Left ventricle myocardium inferior (tissue), 1 donor: ENCODE measurements around the gene SUMO4. TPM values are rescaled to one million over a fixed set of nuclear protein-coding genes. Genes with fewer than 3 reads are reported as not detected.
"Not testable (repeated sequence)": the region's sequence is repeated elsewhere in the genome, so short reads cannot be mapped to it uniquely, and the experiment has no call there.

Source experiments
- DNase-seq: peaks from one replicate; pipeline ENCODE4 v3.0.0-alpha.2; 2020
- H3K27ac ChIP-seq: fragments of 200-600 bp; replicated peaks from 2 replicates; pipeline ENCODE4 v1.8.0; 2021
- H3K27me3 ChIP-seq: fragments of 200-600 bp; 2 replicates; pipeline ENCODE4 v1.8.0; 2021; ENCODE audit warnings: low read depth
- H3K36me3 ChIP-seq: fragments of 200-600 bp; 2 replicates; pipeline ENCODE4 v1.8.0; 2021
- H3K4me1 ChIP-seq: fragments of 200-600 bp; 2 replicates; pipeline ENCODE4 v1.8.0; 2021
- H3K4me3 ChIP-seq: fragments of 200-600 bp; 2 replicates; pipeline ENCODE4 v1.8.0; 2021; ENCODE audit warnings: mild to moderate bottlenecking, moderate library complexity
- H3K9me3 ChIP-seq: fragments of 200-600 bp; replicated peaks from 2 replicates; pipeline ENCODE4 v1.8.0; 2021
- CTCF ChIP-seq: fragments of 200-600 bp; IDR thresholded peaks from 2 replicates; pipeline ENCODE4 v1.8.0; 2021; ENCODE audit warnings: antibody characterized with exemption, mild to moderate bottlenecking, borderline replicate concordance
- intact Hi-C: fragments of 100-400 bp; cut with micrococcal nuclease; formaldehyde crosslinking; loops from one replicate; pipeline ENCODE4 v1.11.0; 2022
- total RNA-seq: library from RNA; stranded (reverse); fragmentation: NEBNext Ultra II Directional; extraction: Animal tissue kit (Norgen Biotek cat#: 25700); gene quantifications from one replicate; pipeline ENCODE4 v1.2.1, GENCODE V29; 2021
- donor health status: DM: no; HTN: yes; CAD: no; lungs with severe emphysema.

The SUMO4 gene
- total RNA-seq, 1 donor from 2014 or later = 0.27 TPM

GRCh38 chr6:149441740-149442139 lies 41.7 kb downstream of the SUMO4 start:
- no peak for DNase-seq
- no peak for TF ChIP-seq CTCF

GRCh38 chr6:149443411-149444181 lies 43.5 kb downstream of the SUMO4 start:
- no peak overlapping the region for H3K4me3 ChIP-seq
- intact Hi-C loops = no loop called here
- TF ChIP-seq CTCF = no peak
- H3K9me3 ChIP-seq = no peaks in the 10 kb centered on the region
- peaks cover 5% of the 10 kb centered on the region for H3K4me1 ChIP-seq
- peaks cover 49% of the 10 kb centered on the region for H3K27me3 ChIP-seq
- DNase-seq = no peak
- no peak overlapping the region for H3K27ac ChIP-seq
- H3K36me3 ChIP-seq = no peaks in the 10 kb centered on the region

More at GRCh38 chr6:149441740-149442139, 41.7 kb downstream of the SUMO4 start:
- H3K4me1 ChIP-seq = peaks cover 5% of the 10 kb centered on the region
- no peaks in the 10 kb centered on the region for H3K9me3 ChIP-seq
- no peaks in the 10 kb centered on the region for H3K36me3 ChIP-seq
- no peak overlapping the region for H3K27ac ChIP-seq
- intact Hi-C loops = no loop called here
- H3K27me3 ChIP-seq = peaks cover 31% of the 10 kb centered on the region
- no peak overlapping the region for H3K4me3 ChIP-seq

DNA sequence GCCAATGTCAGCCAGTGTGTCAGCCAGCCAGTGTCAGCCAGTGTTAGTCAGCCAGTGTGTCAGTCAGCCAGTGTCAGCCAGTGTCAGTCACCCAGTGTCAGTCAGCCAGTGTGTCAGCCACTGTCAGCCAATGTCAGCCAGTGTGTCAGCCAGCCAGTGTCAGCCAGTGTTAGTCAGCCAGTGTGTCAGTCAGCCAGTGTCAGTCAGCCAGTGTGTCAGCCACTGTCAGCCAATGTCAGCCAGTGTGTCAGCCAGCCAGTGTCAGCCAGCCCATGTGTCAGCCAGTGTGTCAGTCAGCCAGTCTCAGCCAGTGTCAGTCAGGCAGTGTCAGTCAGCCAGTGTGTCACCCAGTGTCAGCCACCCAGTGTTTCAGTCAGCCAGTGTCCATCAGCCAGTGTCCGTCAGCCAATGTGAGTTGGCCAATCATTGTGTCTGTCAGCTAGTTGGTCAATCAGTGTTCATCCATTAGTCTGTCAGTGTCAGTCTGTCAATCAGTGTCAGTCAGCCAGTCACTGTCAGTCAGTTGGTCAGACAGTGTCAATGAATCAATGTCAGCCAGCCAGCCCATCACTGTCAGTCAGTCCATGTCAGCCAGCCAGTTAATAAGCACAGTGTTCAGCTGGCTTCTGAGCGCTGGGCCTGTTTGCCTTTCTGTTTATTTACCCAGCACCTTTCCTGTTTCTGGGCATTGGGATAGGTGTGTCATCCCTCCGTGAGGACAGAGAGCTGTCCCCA lies 44.5 kb downstream of the SUMO4 start:
- H3K27ac ChIP-seq, H3K4me3 ChIP-seq, H3K4me1 ChIP-seq, intact Hi-C loops, DNase-seq, H3K9me3 ChIP-seq, H3K36me3 ChIP-seq: not testable (repeated sequence)
- peaks cover 58% of the 10 kb centered on the region for H3K27me3 ChIP-seq

GRCh38 chr6:149445095-149445466 lies 45.0 kb downstream of the SUMO4 start:
- intact Hi-C loops = no loop called here
- H3K36me3 ChIP-seq = no peaks in the 10 kb centered on the region
- TF ChIP-seq CTCF = no peak
- peaks cover 6% of the 10 kb centered on the region for H3K4me1 ChIP-seq
- DNase-seq = no peak
- H3K4me3 ChIP-seq = no peak overlapping the region
- H3K27ac ChIP-seq = no peak overlapping the region
- no peaks in the 10 kb centered on the region for H3K9me3 ChIP-seq
- peaks cover 62% of the 10 kb centered on the region for H3K27me3 ChIP-seq

DNA sequence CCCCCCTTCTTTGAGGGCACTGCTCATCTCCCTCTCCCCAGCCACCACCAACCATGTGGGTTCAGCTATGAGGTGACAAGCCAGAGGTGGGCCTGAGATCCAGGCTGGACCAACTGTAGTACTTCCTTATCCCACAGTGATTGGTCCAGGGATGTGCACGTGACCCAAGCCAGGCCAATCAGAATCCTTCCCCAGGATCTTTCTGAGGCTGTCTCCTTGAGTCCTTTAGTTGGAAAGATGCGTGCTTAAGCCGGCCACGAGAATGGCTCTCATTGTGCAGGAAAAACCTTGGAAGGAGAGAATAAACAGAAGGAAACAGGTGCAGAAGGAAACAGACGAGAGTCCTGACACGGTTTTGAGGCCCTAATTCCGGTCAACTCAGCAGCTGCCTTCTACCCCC lies 45.5 kb downstream of the SUMO4 start:
- H3K27ac ChIP-seq = no peak overlapping the region
- no peak overlapping the region for H3K4me3 ChIP-seq
- no peaks in the 10 kb centered on the region for H3K36me3 ChIP-seq
- intact Hi-C loops = no loop called here
- H3K9me3 ChIP-seq = no peaks in the 10 kb centered on the region
- peaks cover 63% of the 10 kb centered on the region for H3K27me3 ChIP-seq
- no peak for TF ChIP-seq CTCF
- DNase-seq = no peak
- peaks cover 11% of the 10 kb centered on the region for H3K4me1 ChIP-seq
